Endodermal cell (in vitro differentiated cells): ENCODE measurements around the gene SLC29A4. TPM values are rescaled to one million over a fixed set of nuclear protein-coding genes. Genes with fewer than 3 reads are reported as not detected.

Source experiments
- DNase-seq: peaks from one replicate; pipeline ENCODE4 v3.0.0-alpha.2; 2017
- H3K27ac ChIP-seq: 2 replicates; pipeline ENCODE4 v1.5.1; 2013; ENCODE audit warnings: mild to moderate bottlenecking, low read depth, low read length, moderate library complexity
- H3K27me3 ChIP-seq: 2 replicates; pipeline ENCODE4 v1.6.1; 2013; ENCODE audit warnings: mild to moderate bottlenecking, low read length, moderate library complexity; ENCODE audit not compliant: insufficient read depth, control insufficient read depth, poor library complexity, severe bottlenecking
- H3K36me3 ChIP-seq: 2 replicates; pipeline ENCODE4 v1.7.0; 2013; ENCODE audit warnings: mild to moderate bottlenecking, low read length, moderate library complexity; ENCODE audit not compliant: control insufficient read depth, insufficient read depth
- H3K4me1 ChIP-seq: one replicate; pipeline ENCODE4 v1.7.0; 2013; ENCODE audit warnings: low read length; ENCODE audit not compliant: control insufficient read depth, insufficient read depth
- H3K4me3 ChIP-seq: 2 replicates; pipeline ENCODE4 v1.5.1; 2013; ENCODE audit warnings: mild to moderate bottlenecking, low read length, moderate library complexity
- H3K9ac ChIP-seq: 2 replicates; pipeline ENCODE4 v1.6.1; 2013; ENCODE audit warnings: mild to moderate bottlenecking, low read length, moderate library complexity; ENCODE audit not compliant: poor library complexity, severe bottlenecking; ENCODE audit errors: extremely low read depth
- H3K9me3 ChIP-seq: 2 replicates; pipeline ENCODE4 v1.6.1; 2013; ENCODE audit warnings: mild to moderate bottlenecking, low read length, moderate library complexity; ENCODE audit not compliant: control insufficient read depth
- H3K27ac Mint-ChIP-seq: 2 replicates; pipeline ENCODE4 v1.8.0; 2020; ENCODE audit warnings: mixed read lengths
- H3K27me3 Mint-ChIP-seq: 2 replicates; pipeline ENCODE4 v1.8.0; 2021; ENCODE audit warnings: mild to moderate bottlenecking, mixed read lengths; ENCODE audit not compliant: insufficient read depth
- H3K36me3 Mint-ChIP-seq: 2 replicates; pipeline ENCODE4 v1.8.0; 2020; ENCODE audit warnings: low read depth, mixed read lengths
- H3K4me1 Mint-ChIP-seq: 2 replicates; pipeline ENCODE4 v1.8.0; 2020; ENCODE audit warnings: mixed read lengths
- H3K4me3 Mint-ChIP-seq: 2 replicates; pipeline ENCODE4 v1.8.0; 2020; ENCODE audit warnings: mild to moderate bottlenecking, moderate library complexity, mixed read lengths
- H3K9me3 Mint-ChIP-seq: 2 replicates; pipeline ENCODE4 v1.8.0; 2020; ENCODE audit warnings: mild to moderate bottlenecking, mixed read lengths
- WGBS, 2 experiments: methylation state at CpG; one replicate each; pipeline versions ENCODE4 v1.1.5 to v1.1.7; 2013; ENCODE audit warnings: missing lambda C conversion rate in 2 of 2, mixed read lengths in 1 of 2; ENCODE audit not compliant: insufficient coverage in 1 of 2, insufficient read length in 1 of 2; 5-methylcytosine and 5-hydroxymethylcytosine counted together
- total RNA-seq, 2 donors: library from RNA; stranded (reverse); fragmentation: NEBNext Ultra II Directional in 1 of 2; extraction: Animal tissue kit (Norgen Biotek cat#: 25700) in 1 of 2; gene quantifications; 2 replicates in 1 of 2; 3 replicates in 1 of 2; pipeline ENCODE4 v1.2.1, GENCODE V29; 2021
- TF ChIP-seq, protein P1 (sequence below): fragments of 200-600 bp; sonication (generic); conservative IDR thresholded peaks from 2 replicates; pipeline ENCODE4 v1.5.0; 2021; ENCODE audit warnings: antibody characterized with exemption, mild to moderate bottlenecking

SLC29A4 gene
- total RNA-seq, 2 donors from 2014 or later = 15.0 to 23.8 TPM

DNA sequence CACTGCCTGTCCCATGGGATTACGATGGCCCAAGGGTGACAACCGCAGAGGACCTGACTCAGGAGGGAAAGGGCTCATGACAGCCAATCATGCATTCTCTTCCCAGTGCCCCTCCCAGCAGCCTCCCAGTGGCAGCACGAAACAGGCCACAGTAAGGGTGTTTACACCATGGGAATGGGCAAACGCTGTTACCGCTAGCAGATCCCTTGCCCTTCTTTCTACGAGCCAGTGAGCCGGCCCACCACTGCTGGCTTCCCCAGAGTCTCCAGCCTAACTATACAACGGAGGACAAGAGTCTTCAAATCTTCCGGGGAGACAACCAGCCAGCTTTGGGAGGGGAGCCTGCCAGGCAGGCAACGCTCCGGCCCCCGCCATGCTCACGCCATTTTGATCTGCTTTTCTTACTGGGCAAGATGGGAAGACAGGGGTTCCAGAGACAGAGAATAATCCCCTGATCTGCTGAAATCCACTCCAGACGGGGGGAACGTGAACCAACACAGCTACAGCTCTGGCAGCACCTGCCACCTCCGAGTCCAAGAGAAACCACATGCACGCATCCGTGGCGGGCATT, 69.8 kb downstream of the SLC29A4 start:
- no peaks in the 10 kb centered on the region for H3K9me3 ChIP-seq
- no peaks in the 10 kb centered on the region for H3K4me1 ChIP-seq
- H3K4me3 Mint-ChIP-seq = no peak overlapping the region
- H3K9me3 Mint-ChIP-seq = no peaks in the 10 kb centered on the region
- H3K36me3 Mint-ChIP-seq = peaks cover 72% of the 10 kb centered on the region
- H3K27ac Mint-ChIP-seq = peak overlapping the region; percentile 44
- no peak for DNase-seq
- TF ChIP-seq, protein P1, sequence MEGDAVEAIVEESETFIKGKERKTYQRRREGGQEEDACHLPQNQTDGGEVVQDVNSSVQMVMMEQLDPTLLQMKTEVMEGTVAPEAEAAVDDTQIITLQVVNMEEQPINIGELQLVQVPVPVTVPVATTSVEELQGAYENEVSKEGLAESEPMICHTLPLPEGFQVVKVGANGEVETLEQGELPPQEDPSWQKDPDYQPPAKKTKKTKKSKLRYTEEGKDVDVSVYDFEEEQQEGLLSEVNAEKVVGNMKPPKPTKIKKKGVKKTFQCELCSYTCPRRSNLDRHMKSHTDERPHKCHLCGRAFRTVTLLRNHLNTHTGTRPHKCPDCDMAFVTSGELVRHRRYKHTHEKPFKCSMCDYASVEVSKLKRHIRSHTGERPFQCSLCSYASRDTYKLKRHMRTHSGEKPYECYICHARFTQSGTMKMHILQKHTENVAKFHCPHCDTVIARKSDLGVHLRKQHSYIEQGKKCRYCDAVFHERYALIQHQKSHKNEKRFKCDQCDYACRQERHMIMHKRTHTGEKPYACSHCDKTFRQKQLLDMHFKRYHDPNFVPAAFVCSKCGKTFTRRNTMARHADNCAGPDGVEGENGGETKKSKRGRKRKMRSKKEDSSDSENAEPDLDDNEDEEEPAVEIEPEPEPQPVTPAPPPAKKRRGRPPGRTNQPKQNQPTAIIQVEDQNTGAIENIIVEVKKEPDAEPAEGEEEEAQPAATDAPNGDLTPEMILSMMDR = no peak
- H3K27ac ChIP-seq = no peak overlapping the region
- H3K27me3 ChIP-seq = no peaks in the 10 kb centered on the region
- no peaks in the 10 kb centered on the region for H3K4me1 Mint-ChIP-seq
- H3K4me3 ChIP-seq = no peak overlapping the region
- no peaks in the 10 kb centered on the region for H3K27me3 Mint-ChIP-seq
- H3K36me3 ChIP-seq = peaks cover 82% of the 10 kb centered on the region
- H3K9ac ChIP-seq = no peak overlapping the region
- 95 to 96% methylated on average over 11 to 19 of the region's 19 CpGs for WGBS, 2 experiments

DNA sequence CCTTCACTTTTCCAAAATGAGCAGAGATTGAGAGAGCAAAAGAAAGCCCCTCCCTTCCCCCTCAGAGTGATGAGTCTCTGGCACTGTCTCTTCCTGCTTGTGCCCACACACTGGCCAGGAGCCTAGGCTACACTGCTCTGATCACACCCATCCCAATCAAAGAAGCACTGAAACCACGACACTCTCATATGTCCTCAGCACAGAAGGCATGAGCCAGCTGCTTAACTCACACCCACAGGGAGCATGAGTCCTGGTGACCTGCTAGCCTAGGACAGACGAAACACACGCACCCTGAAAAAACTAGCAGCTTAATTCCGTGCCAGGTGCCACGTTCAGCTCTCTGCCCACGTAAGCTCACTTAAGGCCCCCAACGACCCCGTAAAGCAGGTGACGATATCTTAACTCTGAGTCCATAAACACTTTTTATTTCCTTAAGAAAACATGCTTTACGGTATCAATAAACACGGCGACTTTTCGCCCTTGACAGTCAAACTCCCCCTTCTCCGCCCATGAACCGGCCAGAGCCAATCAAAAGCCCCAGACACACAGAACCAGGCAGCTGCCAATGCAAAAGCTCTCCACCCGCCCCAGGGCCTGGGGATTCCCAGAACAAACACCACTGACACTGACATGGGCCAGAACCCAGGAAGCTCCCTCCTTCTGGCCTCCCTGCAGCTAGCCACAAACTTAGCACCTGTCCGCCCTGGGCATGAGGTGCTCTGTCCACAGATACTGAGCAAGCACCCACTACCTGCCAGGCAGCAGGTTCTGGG, 71.9 kb downstream of the SLC29A4 start:
- H3K9ac ChIP-seq = no peak overlapping the region
- H3K36me3 ChIP-seq = peaks cover 91% of the 10 kb centered on the region
- H3K27me3 Mint-ChIP-seq = no peaks in the 10 kb centered on the region
- peaks cover 83% of the 10 kb centered on the region for H3K36me3 Mint-ChIP-seq
- H3K9me3 ChIP-seq = no peaks in the 10 kb centered on the region
- H3K4me1 ChIP-seq = no peaks in the 10 kb centered on the region
- DNase-seq = peak; percentile 82
- no peak overlapping the region for H3K4me3 Mint-ChIP-seq
- no peaks in the 10 kb centered on the region for H3K9me3 Mint-ChIP-seq
- no peak overlapping the region for H3K27ac ChIP-seq
- no peaks in the 10 kb centered on the region for H3K27me3 ChIP-seq
- no peak overlapping the region for H3K4me3 ChIP-seq
- no peaks in the 10 kb centered on the region for H3K4me1 Mint-ChIP-seq
- TF ChIP-seq, protein P1 = no peak
- H3K27ac Mint-ChIP-seq = peak overlapping the region; percentile 44
- 92 to 93% methylated on average over 15 to 17 of the region's 17 CpGs for WGBS, 2 experiments

Other genes with a start within 250 kb of the SLC29A4 start
- 10 to 100 TPM; 18.5 to 18.8 TPM for gene RBAK, start 237.1 kb upstream of the SLC29A4 start, total RNA-seq
- gene WIPI2, start 92.7 kb upstream of the SLC29A4 start, total RNA-seq = 100 to 1,000 TPM in 1 of 2 donors, 10 to 100 TPM in 1; 95.2 to 103 TPM
- 100 to 1,000 TPM; 103 to 136 TPM for gene TNRC18, start 140.9 kb downstream of the SLC29A4 start, total RNA-seq
- 10 to 100 TPM; 13.4 to 15.5 TPM for gene FBXL18, start 230.9 kb downstream of the SLC29A4 start, total RNA-seq
- 1,000 to 10,000 TPM; 4,550 to 5,347 TPM for gene ACTB, start 247.7 kb downstream of the SLC29A4 start, total RNA-seq